Progenitor cell of endocrine pancreas (in vitro differentiated cells): Measurements from ENCODE around the gene HSPA12B. TPM values are rescaled to one million over a fixed set of nuclear protein-coding genes. Genes with fewer than 3 reads are reported as not detected.

ENCODE experiments used
- DNase-seq: peaks from one replicate; pipeline ENCODE4 v3.0.0; 2021; ENCODE audit warnings: low spot score; ENCODE audit not compliant: unreplicated experiment
- H3K27ac Mint-ChIP-seq: 2 replicates; pipeline ENCODE4 v1.8.0; 2021; ENCODE audit warnings: mild to moderate bottlenecking, moderate library complexity, mixed read lengths
- H3K27me3 Mint-ChIP-seq: 2 replicates; pipeline ENCODE4 v1.8.0; 2021; ENCODE audit warnings: mixed read lengths
- H3K36me3 Mint-ChIP-seq: 2 replicates; pipeline ENCODE4 v1.8.0; 2022; ENCODE audit warnings: mixed read lengths; ENCODE audit not compliant: insufficient read depth
- H3K4me1 Mint-ChIP-seq: 2 replicates; pipeline ENCODE4 v1.8.0; 2021; ENCODE audit warnings: low read depth, mixed read lengths
- H3K4me3 Mint-ChIP-seq: 2 replicates; pipeline ENCODE4 v1.8.0; 2021; ENCODE audit warnings: low read depth, mild to moderate bottlenecking, moderate library complexity, mixed read lengths
- H3K9me3 Mint-ChIP-seq: 2 replicates; pipeline ENCODE4 v1.8.0; 2021; ENCODE audit warnings: low read depth, mixed read lengths
- CTCF ChIP-seq: fragments of 200-600 bp; sonication (generic); IDR thresholded peaks from one replicate; pipeline ENCODE4 v1.5.0; 2021; ENCODE audit warnings: antibody characterized with exemption, mild to moderate bottlenecking; ENCODE audit not compliant: unreplicated experiment
- total RNA-seq: library from RNA; stranded (reverse); gene quantifications from 2 replicates; pipeline ENCODE4 v1.2.1, GENCODE V29; 2021

Gene HSPA12B
- total RNA-seq, 1 donor from 2014 or later = not detected

- peaks cover 60% of the 10 kb centered on the region for H3K27me3 Mint-ChIP-seq
- no peak overlapping the region for H3K27ac Mint-ChIP-seq
- H3K4me3 Mint-ChIP-seq = no peak overlapping the region
- no peak for TF ChIP-seq CTCF
- no peaks in the 10 kb centered on the region for H3K36me3 Mint-ChIP-seq
- H3K4me1 Mint-ChIP-seq = no peaks in the 10 kb centered on the region
- no peaks in the 10 kb centered on the region for H3K9me3 Mint-ChIP-seq
- no peak for DNase-seq
Observed at GRCh38 chr20:3729811-3730540, 2.5 kb upstream of the HSPA12B start.

GRCh38 chr20:3730803-3731672, 1.4 kb upstream of the HSPA12B start:
- H3K4me3 Mint-ChIP-seq = no peak overlapping the region
- no peaks in the 10 kb centered on the region for H3K9me3 Mint-ChIP-seq
- H3K4me1 Mint-ChIP-seq = peaks cover 4% of the 10 kb centered on the region
- no peak for DNase-seq
- H3K27ac Mint-ChIP-seq = no peak overlapping the region
- H3K27me3 Mint-ChIP-seq = peaks cover 62% of the 10 kb centered on the region
- TF ChIP-seq CTCF = no peak
- no peaks in the 10 kb centered on the region for H3K36me3 Mint-ChIP-seq

GRCh38 chr20:3731944-3732326, 550 bp upstream of the HSPA12B start:
- no peak overlapping the region for H3K4me3 Mint-ChIP-seq
- TF ChIP-seq CTCF = no peak
- no peaks in the 10 kb centered on the region for H3K36me3 Mint-ChIP-seq
- peaks cover 64% of the 10 kb centered on the region for H3K27me3 Mint-ChIP-seq
- DNase-seq = no peak
- peaks cover 7% of the 10 kb centered on the region for H3K4me1 Mint-ChIP-seq
- no peaks in the 10 kb centered on the region for H3K9me3 Mint-ChIP-seq
- no peak overlapping the region for H3K27ac Mint-ChIP-seq

- Mint-ChIP-seq H3K27me3 (peaks cover 56% of the 10 kb centered on the region), H3K36me3 (no peaks in the 10 kb centered on the region), H3K27ac (no peak overlapping the region), H3K9me3 (no peaks in the 10 kb centered on the region), H3K4me1 (peaks cover 11% of the 10 kb centered on the region), H3K4me3 (no peak overlapping the region)
- no peak for DNase-seq
- TF ChIP-seq CTCF = no peak
Observed at GRCh38 chr20:3733119-3733995, 872 bp downstream of the HSPA12B start.
